Stimulated activated naive CD8-positive, alpha-beta T cell treated with anti-CD3 and anti-CD28 coated beads, Interleukin-15, Interleukin-2, amounts not matched to agents 100 ng/mL and 50 ng/mL, for 24 hours (primary cell): ENCODE results near the gene METAP2.
"Not testable (repeated sequence)": the region's sequence is repeated elsewhere in the genome, so short reads cannot be mapped to it uniquely, and the experiment has no call there.

Experiments
- H3K27ac Mint-ChIP-seq: one replicate; pipeline ENCODE4 v1.8.0; 2021; ENCODE audit warnings: mild to moderate bottlenecking, mixed read lengths
- H3K27me3 Mint-ChIP-seq: one replicate; pipeline ENCODE4 v1.8.0; 2021; ENCODE audit warnings: mixed read lengths
- H3K36me3 Mint-ChIP-seq: one replicate; pipeline ENCODE4 v1.8.0; 2021; ENCODE audit warnings: low read depth, mixed read lengths
- H3K4me1 Mint-ChIP-seq: one replicate; pipeline ENCODE4 v1.8.0; 2021; ENCODE audit warnings: low read depth, mixed read lengths
- H3K4me3 Mint-ChIP-seq: one replicate; pipeline ENCODE4 v1.8.0; 2021; ENCODE audit warnings: mild to moderate bottlenecking, mixed read lengths
- H3K9me3 Mint-ChIP-seq: one replicate; pipeline ENCODE4 v1.8.0; 2021; ENCODE audit warnings: mixed read lengths

METAP2 gene

GRCh38 chr12:95454780-95455215 lies 19.2 kb upstream of the METAP2 start:
- H3K4me1 Mint-ChIP-seq, H3K36me3 Mint-ChIP-seq, H3K27ac Mint-ChIP-seq, H3K9me3 Mint-ChIP-seq, H3K4me3 Mint-ChIP-seq: not testable (repeated sequence)
- peaks cover 17% of the 10 kb centered on the region for H3K27me3 Mint-ChIP-seq

DNA sequence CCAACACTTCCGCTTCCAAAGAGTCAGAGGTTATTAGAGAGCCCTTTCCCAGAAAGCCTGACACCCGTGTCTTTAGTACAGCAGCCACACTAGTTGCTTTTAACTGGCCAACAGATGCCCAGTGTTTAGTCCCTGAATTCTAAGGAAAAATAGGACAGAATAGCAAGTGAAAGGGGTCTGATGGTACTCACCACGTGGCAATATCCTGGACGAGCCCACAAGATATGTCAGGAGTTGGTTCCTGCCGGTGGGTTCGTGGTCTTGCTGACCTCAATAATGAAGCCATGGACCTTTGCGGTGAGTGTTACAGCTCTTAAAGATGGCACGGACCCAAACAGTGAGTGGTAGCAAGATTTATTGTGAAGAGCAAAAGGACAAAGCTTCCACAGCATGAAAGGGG lies 16.3 kb upstream of the METAP2 start:
- H3K36me3 Mint-ChIP-seq, H3K27ac Mint-ChIP-seq, H3K4me3 Mint-ChIP-seq, H3K4me1 Mint-ChIP-seq, H3K9me3 Mint-ChIP-seq, H3K27me3 Mint-ChIP-seq: not testable (repeated sequence)

DNA sequence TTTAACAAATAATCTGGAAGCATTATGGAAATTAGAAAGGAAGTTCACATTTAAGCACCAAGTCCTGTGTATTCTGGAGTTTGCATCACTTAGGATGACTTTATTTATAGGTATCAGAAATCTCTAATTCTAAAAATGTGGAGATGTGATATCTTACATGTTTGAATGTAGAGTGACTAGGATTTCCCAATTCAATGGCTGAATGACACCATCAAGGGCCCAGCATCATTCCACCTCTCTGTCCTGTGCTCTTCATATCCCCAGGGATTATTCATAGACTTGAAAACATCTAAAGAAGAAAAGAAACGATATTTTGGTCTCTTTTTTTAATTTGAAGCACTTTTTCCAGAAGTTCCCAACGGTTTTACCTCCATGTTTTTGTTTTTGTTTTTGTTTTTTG lies 15.2 kb upstream of the METAP2 start:
- H3K4me3 Mint-ChIP-seq = no peak overlapping the region
- H3K27ac Mint-ChIP-seq = no peak overlapping the region
- H3K4me1 Mint-ChIP-seq = no peaks in the 10 kb centered on the region
- H3K27me3 Mint-ChIP-seq = peaks cover 6% of the 10 kb centered on the region
- peaks cover 6% of the 10 kb centered on the region for H3K9me3 Mint-ChIP-seq
- H3K36me3 Mint-ChIP-seq = peaks cover 3% of the 10 kb centered on the region

DNA sequence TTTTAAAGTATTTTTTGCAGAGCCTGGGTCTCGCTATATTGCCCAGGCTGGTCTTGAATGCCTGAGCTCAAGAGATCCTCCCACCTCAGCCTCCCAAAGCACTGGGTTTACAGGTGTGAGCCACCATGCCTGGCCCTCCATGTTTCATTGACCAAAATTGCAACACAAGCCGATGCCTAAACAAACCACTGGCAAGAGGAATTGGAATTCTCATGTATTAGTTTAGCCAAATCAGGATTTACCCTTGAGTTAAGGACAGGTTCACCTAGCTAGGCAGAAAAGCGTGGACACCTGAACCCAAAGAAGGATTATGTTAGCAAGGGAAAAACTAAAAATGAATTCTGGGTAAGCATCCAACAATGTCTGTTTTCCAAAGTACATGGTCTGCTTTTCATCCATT lies 14.6 kb upstream of the METAP2 start:
- Mint-ChIP-seq H3K4me1 (no peaks in the 10 kb centered on the region), H3K27me3 (peaks cover 6% of the 10 kb centered on the region), H3K36me3 (peaks cover 3% of the 10 kb centered on the region), H3K9me3 (peaks cover 6% of the 10 kb centered on the region), H3K4me3 (no peak overlapping the region), H3K27ac (no peak overlapping the region)

- Mint-ChIP-seq H3K27ac (no peak overlapping the region), H3K4me3 (no peak overlapping the region)
These were observed 13.8 kb upstream of the METAP2 start for GRCh38 chr12:95460105-95460504.

GRCh38 chr12:95460896-95461295 lies 13.1 kb upstream of the METAP2 start:
- H3K9me3 Mint-ChIP-seq = peaks cover 6% of the 10 kb centered on the region
- H3K36me3 Mint-ChIP-seq = peaks cover 3% of the 10 kb centered on the region
- H3K27me3 Mint-ChIP-seq = peaks cover 6% of the 10 kb centered on the region
- H3K4me1 Mint-ChIP-seq = no peaks in the 10 kb centered on the region
- H3K27ac Mint-ChIP-seq = no peak overlapping the region
- no peak overlapping the region for H3K4me3 Mint-ChIP-seq

More at GRCh38 chr12:95460105-95460504, 13.8 kb upstream of the METAP2 start:
- Mint-ChIP-seq H3K27me3 (peaks cover 6% of the 10 kb centered on the region), H3K36me3 (peaks cover 3% of the 10 kb centered on the region), H3K4me1 (no peaks in the 10 kb centered on the region), H3K9me3 (peaks cover 6% of the 10 kb centered on the region)

DNA sequence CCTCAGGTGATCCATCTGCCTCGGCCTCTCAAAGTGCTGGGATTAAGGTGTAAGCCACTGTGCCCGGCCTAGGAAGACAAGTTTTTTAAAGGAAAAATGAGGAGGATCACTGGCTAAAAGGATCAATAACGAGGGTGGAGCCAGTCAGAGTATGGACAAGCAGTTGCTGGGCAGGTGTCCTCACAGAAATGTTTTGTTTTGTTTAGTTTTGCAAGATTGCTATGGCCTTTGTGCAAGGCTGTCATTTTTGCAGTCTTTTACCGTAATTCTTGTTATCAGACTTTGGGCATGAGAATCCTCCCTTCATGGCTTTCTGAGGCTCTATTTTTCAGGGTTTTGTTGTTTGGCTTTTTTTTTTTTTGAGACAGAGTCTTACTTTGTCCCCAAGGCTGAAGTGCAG lies 11.9 kb upstream of the METAP2 start:
- H3K4me1 Mint-ChIP-seq = no peaks in the 10 kb centered on the region
- peaks cover 6% of the 10 kb centered on the region for H3K9me3 Mint-ChIP-seq
- no peak overlapping the region for H3K27ac Mint-ChIP-seq
- no peak overlapping the region for H3K4me3 Mint-ChIP-seq
- H3K27me3 Mint-ChIP-seq = peaks cover 6% of the 10 kb centered on the region
- peaks cover 3% of the 10 kb centered on the region for H3K36me3 Mint-ChIP-seq

GRCh38 chr12:95462551-95462950 lies 11.4 kb upstream of the METAP2 start:
- H3K4me1 Mint-ChIP-seq = no peaks in the 10 kb centered on the region
- H3K27me3 Mint-ChIP-seq = peaks cover 6% of the 10 kb centered on the region
- peaks cover 3% of the 10 kb centered on the region for H3K36me3 Mint-ChIP-seq

GRCh38 chr12:95463050-95463449 lies 10.9 kb upstream of the METAP2 start:
- peaks cover 6% of the 10 kb centered on the region for H3K27me3 Mint-ChIP-seq

More at GRCh38 chr12:95462551-95462950, 11.4 kb upstream of the METAP2 start:
- Mint-ChIP-seq H3K9me3 (peaks cover 6% of the 10 kb centered on the region), H3K27ac (no peak overlapping the region), H3K4me3 (no peak overlapping the region)

GRCh38 chr12:95463776-95464175 lies 10.2 kb upstream of the METAP2 start:
- H3K36me3 Mint-ChIP-seq, H3K4me3 Mint-ChIP-seq, H3K27me3 Mint-ChIP-seq, H3K4me1 Mint-ChIP-seq, H3K9me3 Mint-ChIP-seq, H3K27ac Mint-ChIP-seq: not testable (repeated sequence)

More at GRCh38 chr12:95463050-95463449, 10.9 kb upstream of the METAP2 start:
- Mint-ChIP-seq H3K4me1 (no peaks in the 10 kb centered on the region), H3K36me3 (peaks cover 3% of the 10 kb centered on the region), H3K4me3 (no peak overlapping the region), H3K9me3 (peaks cover 1% of the 10 kb centered on the region), H3K27ac (no peak overlapping the region)

- no peaks in the 10 kb centered on the region for H3K27me3 Mint-ChIP-seq
- H3K36me3 Mint-ChIP-seq = no peaks in the 10 kb centered on the region
- H3K9me3 Mint-ChIP-seq = no peaks in the 10 kb centered on the region
- no peaks in the 10 kb centered on the region for H3K4me1 Mint-ChIP-seq
- no peak overlapping the region for H3K27ac Mint-ChIP-seq
- no peak overlapping the region for H3K4me3 Mint-ChIP-seq
These were observed 8.7 kb upstream of the METAP2 start for GRCh38 chr12:95465275-95465674.

DNA sequence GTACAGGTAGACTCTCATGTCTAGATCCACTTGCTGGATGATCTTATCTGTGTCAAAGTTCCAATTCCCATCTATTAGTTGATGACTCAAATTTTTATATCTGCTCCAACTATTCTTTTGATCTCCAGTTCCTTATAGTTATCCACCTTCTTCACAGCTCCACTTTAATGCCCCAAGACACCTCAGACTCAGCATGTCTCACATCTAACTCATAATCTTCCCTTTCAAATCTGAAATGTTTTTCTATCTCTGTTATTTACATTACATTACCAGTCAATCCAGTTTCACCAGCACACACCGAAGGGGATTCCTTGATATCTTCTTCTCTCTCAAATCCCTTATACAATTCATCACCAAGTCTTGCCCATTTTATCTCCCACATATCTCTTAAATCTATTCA lies 3.7 kb upstream of the METAP2 start:
- no peak overlapping the region for H3K4me3 Mint-ChIP-seq
- H3K27ac Mint-ChIP-seq = no peak overlapping the region
- peaks cover 20% of the 10 kb centered on the region for H3K4me1 Mint-ChIP-seq
- no peaks in the 10 kb centered on the region for H3K27me3 Mint-ChIP-seq
- peaks cover 10% of the 10 kb centered on the region for H3K36me3 Mint-ChIP-seq
- H3K9me3 Mint-ChIP-seq = no peaks in the 10 kb centered on the region

GRCh38 chr12:95473231-95473883 lies 595 bp upstream of the METAP2 start:
- peak overlapping the region; percentile 97 for H3K4me3 Mint-ChIP-seq
- H3K36me3 Mint-ChIP-seq = peaks cover 40% of the 10 kb centered on the region
- H3K27ac Mint-ChIP-seq = peak overlapping the region; percentile 100
- no peaks in the 10 kb centered on the region for H3K27me3 Mint-ChIP-seq
- H3K4me1 Mint-ChIP-seq = peaks cover 49% of the 10 kb centered on the region
- no peaks in the 10 kb centered on the region for H3K9me3 Mint-ChIP-seq

DNA sequence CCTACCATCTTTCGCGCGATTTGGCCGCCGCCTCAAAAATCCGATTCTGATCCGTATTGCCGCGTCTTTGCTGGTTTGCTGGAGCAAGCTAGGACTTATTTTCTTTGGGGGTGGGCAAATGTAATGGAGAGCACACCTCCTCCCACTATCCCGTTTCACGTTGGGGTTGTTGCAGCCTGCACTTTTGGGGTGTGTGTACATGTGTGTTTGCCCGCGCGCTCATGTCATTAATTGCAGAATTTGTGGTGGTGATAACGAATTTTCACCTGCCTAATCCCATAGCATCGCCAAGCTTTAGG lies 657 bp downstream of the METAP2 start:
- H3K36me3 Mint-ChIP-seq = peaks cover 51% of the 10 kb centered on the region

GRCh38 chr12:95480230-95480629 lies 6.3 kb downstream of the METAP2 start:
- no peaks in the 10 kb centered on the region for H3K27me3 Mint-ChIP-seq

More for the DNA sequence above, 657 bp downstream of the METAP2 start:
- H3K27ac Mint-ChIP-seq = peak overlapping the region; percentile 100
- H3K9me3 Mint-ChIP-seq = no peaks in the 10 kb centered on the region
- H3K4me1 Mint-ChIP-seq = peaks cover 62% of the 10 kb centered on the region
- H3K4me3 Mint-ChIP-seq = peak overlapping the region; percentile 97
- H3K27me3 Mint-ChIP-seq = no peaks in the 10 kb centered on the region

GRCh38 chr12:95481072-95481471 lies 7.1 kb downstream of the METAP2 start:
- no peaks in the 10 kb centered on the region for H3K9me3 Mint-ChIP-seq
- H3K4me3 Mint-ChIP-seq = no peak overlapping the region
- peaks cover 80% of the 10 kb centered on the region for H3K36me3 Mint-ChIP-seq
- H3K4me1 Mint-ChIP-seq = peaks cover 52% of the 10 kb centered on the region
- peak overlapping the region; percentile 38 for H3K27ac Mint-ChIP-seq
- no peaks in the 10 kb centered on the region for H3K27me3 Mint-ChIP-seq

More at GRCh38 chr12:95480230-95480629, 6.3 kb downstream of the METAP2 start:
- Mint-ChIP-seq H3K4me1 (peaks cover 61% of the 10 kb centered on the region), H3K4me3 (peak overlapping the region; percentile 8), H3K9me3 (no peaks in the 10 kb centered on the region), H3K36me3 (peaks cover 80% of the 10 kb centered on the region), H3K27ac (peak overlapping the region; percentile 21)
